DND-41 (cell line): Measurements from ENCODE around the gene PTPRA.

Source experiments
- CTCF ChIP-seq: IDR thresholded peaks from 2 replicates; pipeline ENCODE4 v1.5.1; 2012; ENCODE audit warnings: borderline replicate concordance, low read length, moderate library complexity, mild to moderate bottlenecking; ENCODE audit not compliant: poor library complexity, severe bottlenecking; ENCODE audit errors: extremely low read depth
- EZH2 ChIP-seq: IDR thresholded peaks from 3 replicates; pipeline ENCODE4 v1.6.1; 2012; ENCODE audit warnings: borderline replicate concordance, low read depth, mild to moderate bottlenecking, moderate library complexity, low read length, inconsistent platforms; ENCODE audit not compliant: severe bottlenecking

GRCh38 chr20:2955257-2955970 is 82.1 kb downstream of the PTPRA start:
- TF ChIP-seq CTCF (no peak), EZH2 (no peak)
